ENCODE data around the gene DNAJC1.
"Not testable (repeated sequence)": the region's sequence is repeated elsewhere in the genome, so short reads cannot be mapped to it uniquely, and the experiment has no call there.

The DNAJC1 gene

GRCh38 chr10:21837487-21837886, 166.0 kb downstream of the DNAJC1 start:
- not testable (repeated sequence) for DNase-seq (ENCODE audit: insufficient read length, low spot score)

GRCh38 chr10:21834574-21834973, 169.0 kb downstream of the DNAJC1 start:
- not testable (repeated sequence) for FAIRE-seq; DNase-seq (ENCODE audit: insufficient read length, low spot score)

More at GRCh38 chr10:21837487-21837886, 166.0 kb downstream of the DNAJC1 start:
- FAIRE-seq = not testable (repeated sequence)

- no peak for FAIRE-seq
- no peak for DNase-seq (ENCODE audit: insufficient read length, low spot score)
Observed at GRCh38 chr10:21832821-21833130, 170.8 kb downstream of the DNAJC1 start.

GRCh38 chr10:21831986-21832820, 171.3 kb downstream of the DNAJC1 start:
- FAIRE-seq (no peak), DNase-seq (ENCODE audit: insufficient read length, low spot score) (no peak)

GRCh38 chr10:21830037-21830436, 173.5 kb downstream of the DNAJC1 start:
- no peak for DNase-seq (ENCODE audit: insufficient read length, low spot score)
- no peak for FAIRE-seq

- no peak for FAIRE-seq
- DNase-seq (ENCODE audit: insufficient read length, low spot score) = no peak
Observed at GRCh38 chr10:21827308-21827707, 176.2 kb downstream of the DNAJC1 start.

GRCh38 chr10:21826725-21827124, 176.8 kb downstream of the DNAJC1 start:
- no peak for FAIRE-seq
- no peak for DNase-seq (ENCODE audit: insufficient read length, low spot score)

- DNase-seq (ENCODE audit: insufficient read length, low spot score) = no peak
- FAIRE-seq = no peak
Observed at GRCh38 chr10:21825345-21825744, 178.2 kb downstream of the DNAJC1 start.

- FAIRE-seq (no peak), DNase-seq (ENCODE audit: insufficient read length, low spot score) (no peak)
Observed at GRCh38 chr10:21824409-21824808, 179.1 kb downstream of the DNAJC1 start.

- no peak for DNase-seq (ENCODE audit: insufficient read length, low spot score)
- FAIRE-seq = no peak
Observed at GRCh38 chr10:21823617-21824016, 179.9 kb downstream of the DNAJC1 start.

- DNase-seq (ENCODE audit: insufficient read length, low spot score); FAIRE-seq: not testable (repeated sequence)
Observed at GRCh38 chr10:21822273-21822672, 181.3 kb downstream of the DNAJC1 start.

GRCh38 chr10:21820952-21821351, 182.6 kb downstream of the DNAJC1 start:
- FAIRE-seq = no peak
- no peak for DNase-seq (ENCODE audit: insufficient read length, low spot score)

- FAIRE-seq; DNase-seq (ENCODE audit: insufficient read length, low spot score): not testable (repeated sequence)
Observed at GRCh38 chr10:21818416-21818815, 185.1 kb downstream of the DNAJC1 start.

GRCh38 chr10:21814866-21815265, 188.7 kb downstream of the DNAJC1 start:
- no peak for FAIRE-seq

GRCh38 chr10:21813946-21814345, 189.6 kb downstream of the DNAJC1 start:
- DNase-seq (ENCODE audit: insufficient read length, low spot score) = no peak
- FAIRE-seq = no peak

More at GRCh38 chr10:21814866-21815265, 188.7 kb downstream of the DNAJC1 start:
- DNase-seq (ENCODE audit: insufficient read length, low spot score) = no peak

GRCh38 chr10:21811245-21811585, 192.3 kb downstream of the DNAJC1 start:
- DNase-seq (ENCODE audit: insufficient read length, low spot score) (no peak), FAIRE-seq (no peak)

- FAIRE-seq = no peak
- no peak for DNase-seq (ENCODE audit: insufficient read length, low spot score)
Observed at GRCh38 chr10:21810582-21811244, 192.8 kb downstream of the DNAJC1 start.

- DNase-seq (ENCODE audit: insufficient read length, low spot score) (no peak), FAIRE-seq (no peak)
Observed at GRCh38 chr10:21808550-21808949, 195.0 kb downstream of the DNAJC1 start.

GRCh38 chr10:21807180-21807579, 196.3 kb downstream of the DNAJC1 start:
- DNase-seq (ENCODE audit: insufficient read length, low spot score) (no peak), FAIRE-seq (no peak)

- DNase-seq (ENCODE audit: insufficient read length, low spot score) = no peak
- FAIRE-seq = no peak
Observed at GRCh38 chr10:21803374-21803773, 200.2 kb downstream of the DNAJC1 start.

- no peak for FAIRE-seq
Observed at GRCh38 chr10:21801609-21802008, 201.9 kb downstream of the DNAJC1 start.

More at GRCh38 chr10:21801609-21802008, 201.9 kb downstream of the DNAJC1 start:
- DNase-seq (ENCODE audit: insufficient read length, low spot score) = no peak

Data from HTR-8/SVneo (cell line).